K562 (cell line): ENCODE results near the gene ACRBP. TPM values are rescaled to one million over a fixed set of nuclear protein-coding genes. Genes with fewer than 3 reads are reported as not detected.

Source experiments
- CBX1 ChIP-seq: sonication (generic); IDR thresholded peaks from 2 replicates; pipeline ENCODE4 v1.6.1; 2016; ENCODE audit warnings: antibody characterized with exemption, low read depth, mild to moderate bottlenecking
- EP300 ChIP-seq: IDR thresholded peaks from 2 replicates; pipeline ENCODE4 v1.6.1; 2012; ENCODE audit warnings: low read length, improper control_type of control experiment
- EP400 ChIP-seq: fragments of 450-650 bp; IDR thresholded peaks from 2 replicates; pipeline ENCODE4 v1.6.1; 2017; ENCODE audit warnings: antibody characterized with exemption, mild to moderate bottlenecking, moderate library complexity
- ETS1 ChIP-seq: conservative IDR thresholded peaks from 2 replicates; pipeline ENCODE4 v1.6.1; 2011; ENCODE audit warnings: low read depth, mild to moderate bottlenecking, low read length; ENCODE audit not compliant: control insufficient read depth
- ETV1 ChIP-seq: fragments of 450-650 bp; conservative IDR thresholded peaks from 2 replicates; pipeline ENCODE4 v1.6.1; 2016; ENCODE audit warnings: missing genetic modification characterization, control low read depth, low read depth, missing compliant biosample characterization
- FUS ChIP-seq: fragments of 200-400 bp; formaldehyde crosslinking; optimal IDR thresholded peaks from 2 replicates; pipeline ENCODE3; 2017; ENCODE audit warnings: low read depth, low read length
- HMGXB4 ChIP-seq: sonication (generic); formaldehyde crosslinking; IDR thresholded peaks from 2 replicates; pipeline ENCODE4 v1.8.1; 2023; ENCODE audit warnings: mild to moderate bottlenecking, missing genetic modification reagents
- JUND ChIP-seq, 2 experiments: IDR thresholded peaks; 2 replicates in 1 of 2; 3 replicates in 1 of 2; pipeline ENCODE4 v1.6.1; 2011; ENCODE audit warnings: borderline replicate concordance in 2 of 2, low read depth in 2 of 2, low read length in 2 of 2, improper control_type of control experiment in 1 of 2, missing biosample characterization in 1 of 2, missing genetic modification characterization in 1 of 2, missing genetic modification reagents in 1 of 2
- MCM7 ChIP-seq, 2 experiments: fragments of 450-650 bp; IDR thresholded peaks; 2 replicates each; pipeline ENCODE4 v1.6.1; 2016 to 2018
- MXI1 ChIP-seq: IDR thresholded peaks from 2 replicates; pipeline ENCODE4 v1.6.1; 2011; ENCODE audit warnings: low read depth, mild to moderate bottlenecking, improper control_type of control experiment, low read length
- NUFIP1 ChIP-seq: fragments of 450-650 bp; IDR thresholded peaks from 2 replicates; pipeline ENCODE4 v1.6.1; 2018; ENCODE audit not compliant: partially characterized antibody
- POLR2AphosphoS2 ChIP-seq: IDR thresholded peaks from 2 replicates; pipeline ENCODE4 v1.6.1; 2012; ENCODE audit warnings: low read length, improper control_type of control experiment
- POU5F1 ChIP-seq: fragments of 150-350 bp; IDR thresholded peaks from 2 replicates; pipeline ENCODE4 v1.6.1; 2014; ENCODE audit warnings: borderline replicate concordance, low read length, low read depth, mild to moderate bottlenecking; ENCODE audit not compliant: partially characterized antibody
- RBM25 ChIP-seq: fragments of 200-400 bp; formaldehyde crosslinking; IDR thresholded peaks from 2 replicates; pipeline ENCODE4 v1.6.1; 2018; ENCODE audit warnings: low read length, low read depth, moderate library complexity; ENCODE audit not compliant: severe bottlenecking
- SMAD1 ChIP-seq: fragments of 150-350 bp; IDR thresholded peaks from 2 replicates; pipeline ENCODE4 v1.6.1; 2014; ENCODE audit warnings: low read length, low read depth; ENCODE audit not compliant: partially characterized antibody
- SRF ChIP-seq, 2 experiments: fragments of 250-450, 450-650 bp in 1 of 2; sonication (Bioruptor Pico) in 1 of 2; sonication (generic) in 1 of 2; formaldehyde crosslinking; IDR thresholded peaks; 2 replicates each; pipeline versions ENCODE4 v1.5.0 to v1.5.1; 2020 to 2022; ENCODE audit warnings: mild to moderate bottlenecking in 1 of 2, missing genetic modification reagents in 1 of 2
- TAF7 ChIP-seq: fragments of 450-650 bp; IDR thresholded peaks from 2 replicates; pipeline ENCODE4 v1.6.1; 2016; ENCODE audit warnings: missing genetic modification characterization, missing compliant biosample characterization
- TCFL5 ChIP-seq: fragments of 250-450 bp; sonication (Bioruptor Pico); conservative IDR thresholded peaks from 2 replicates; pipeline ENCODE4 v1.6.1; 2021; ENCODE audit warnings: mild to moderate bottlenecking, moderate library complexity, matching md5 sums
- ZNF311 ChIP-seq: fragments of 250-450 bp; sonication (Bioruptor Pico); IDR thresholded peaks from 2 replicates; pipeline ENCODE4 v1.4.0; 2020; ENCODE audit warnings: mild to moderate bottlenecking, moderate library complexity
- polyA plus RNA-seq, 8 experiments: library from polyadenylated mRNA; depleted of rRNA in 4 of 8; stranded (reverse) in 5 of 8; unstranded in 3 of 8; fragments of >200 nt; fragmentation: Nextera tagmentation in 2 of 8; fragmentation: Illumina TruSeq in 1 of 8; extraction: Ambion mirVana in 2 of 8; extraction: Trizol in 1 of 8; gene quantifications; 2 replicates each; pipeline versions ENCODE4 v1.2.1 to v1.2.3, GENCODE V29; 2011 to 2014; ENCODE audit warnings: inconsistent platforms in 1 of 8, missing spikeins in 1 of 8
- total RNA-seq, 7 experiments: library from RNA; depleted of rRNA in 6 of 7; stranded (reverse); fragments of >200 nt in 6 of 7; fragmentation: Illumina TruSeq in 2 of 7; extraction: Trizol in 2 of 7; gene quantifications; 2 replicates each; pipeline versions ENCODE4 v1.2.1 to v1.2.3, GENCODE V29; 2011 to 2021; ENCODE audit warnings: low replicate concordance in 1 of 7
- TF ChIP-seq, protein P1 (sequence below), 2 experiments: fragments of 450-650 bp; IDR thresholded peaks; 2 replicates each; pipeline ENCODE4 v1.6.1; 2018; ENCODE audit warnings: mild to moderate bottlenecking in 2 of 2, low read depth in 1 of 2; ENCODE audit not compliant: partially characterized antibody in 2 of 2

Gene ACRBP
- total and polyA plus RNA-seq, 9 of the 15 experiments (the other 6 are each of a cell fraction or from before 2014, with no cell fraction given) = 3.1 to 31.8 (median 8.4) TPM

DNA sequence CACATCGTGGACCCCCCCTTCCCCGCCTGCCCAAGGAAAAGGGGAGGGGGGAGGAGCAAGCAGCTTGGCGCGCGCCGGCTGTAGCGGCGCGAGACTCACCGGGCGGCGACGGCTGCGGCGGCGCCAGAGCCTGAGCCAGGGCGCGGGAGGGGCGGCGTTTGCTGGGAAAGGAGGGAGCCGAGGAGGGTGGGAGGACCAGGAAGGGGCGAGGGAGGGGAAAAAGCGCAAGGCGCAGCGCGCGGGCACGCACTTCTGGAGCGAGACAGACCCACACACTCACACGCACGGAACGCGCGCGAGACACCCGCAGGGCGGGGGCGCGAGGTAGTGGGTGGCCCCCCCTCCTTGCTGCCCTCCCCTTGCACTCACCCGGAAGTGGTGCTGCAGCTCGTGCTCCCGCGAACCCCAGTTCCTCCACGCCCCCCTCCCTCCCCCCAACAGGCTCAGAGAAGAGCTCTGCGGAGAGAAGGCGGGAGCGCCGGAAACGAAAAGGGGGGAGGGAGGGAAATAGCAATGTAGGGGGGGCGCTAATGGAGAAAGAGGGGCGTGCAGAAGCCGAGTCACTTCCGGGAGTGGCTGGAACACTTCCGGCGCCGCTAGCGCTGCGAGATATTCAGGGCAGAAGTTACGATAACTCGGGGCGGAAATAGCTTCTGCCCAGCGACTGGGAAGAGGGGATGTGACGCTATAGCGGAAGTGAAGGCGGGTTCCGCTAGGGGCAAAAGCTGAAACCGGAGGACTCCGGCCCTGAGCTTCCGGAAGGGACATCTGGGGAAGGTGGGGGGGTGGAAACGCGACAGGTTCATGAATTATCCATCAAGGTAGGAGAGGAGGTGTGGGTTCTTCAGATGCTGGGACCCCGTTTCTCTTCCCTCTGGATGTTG is 42.0 kb upstream of the ACRBP start, which contains the start of gene ZNF384 (continued):
- TF ChIP-seq MCM7 (IDR thresholded peaks at IDR 0.05) (no peak), CBX1 (peak; percentile 82), JUND (IDR thresholded peaks at IDR 0.05; ENCODE audit: borderline replicate concordance, low read depth, low read length) (peak; percentile 74; the same call in 1 of the 2 replicates), JUND (tag; IDR thresholded peaks at IDR 0.05; ENCODE audit: borderline replicate concordance, low read depth, low read length) (peak; percentile 30; the same call in 1 of the 3 replicates), ETS1 (peak; percentile 85; the same call in 1 of the 2 replicates), SMAD1 (peak; percentile 8), ZNF311 (CRISPR knock-in tag) (no peak), EP400 (peak; percentile 93), EP300 (0 out of 2 replicates have a peak, but pooled peaks have one; percentile 12), SRF (CRISPR knock-in tag; IDR thresholded peaks at IDR 0.05) (peak in 1 of 2 experiments; percentile 66; a peak in 1 of 4 replicates), MXI1 (0 out of 2 replicates have a peak, but pooled peaks have one; percentile 17), TAF7 (tag) (no peak), RBM25 (peak; percentile 26), HMGXB4 (CRISPR knock-in tag) (no peak), NUFIP1 (no peak), FUS (no peak), POLR2AphosphoS2 (no peak), ETV1 (tag) (peak; percentile 95), TCFL5 (CRISPR knock-in tag) (no peak), POU5F1 (peak; percentile 77)
- TF ChIP-seq, protein P1, sequence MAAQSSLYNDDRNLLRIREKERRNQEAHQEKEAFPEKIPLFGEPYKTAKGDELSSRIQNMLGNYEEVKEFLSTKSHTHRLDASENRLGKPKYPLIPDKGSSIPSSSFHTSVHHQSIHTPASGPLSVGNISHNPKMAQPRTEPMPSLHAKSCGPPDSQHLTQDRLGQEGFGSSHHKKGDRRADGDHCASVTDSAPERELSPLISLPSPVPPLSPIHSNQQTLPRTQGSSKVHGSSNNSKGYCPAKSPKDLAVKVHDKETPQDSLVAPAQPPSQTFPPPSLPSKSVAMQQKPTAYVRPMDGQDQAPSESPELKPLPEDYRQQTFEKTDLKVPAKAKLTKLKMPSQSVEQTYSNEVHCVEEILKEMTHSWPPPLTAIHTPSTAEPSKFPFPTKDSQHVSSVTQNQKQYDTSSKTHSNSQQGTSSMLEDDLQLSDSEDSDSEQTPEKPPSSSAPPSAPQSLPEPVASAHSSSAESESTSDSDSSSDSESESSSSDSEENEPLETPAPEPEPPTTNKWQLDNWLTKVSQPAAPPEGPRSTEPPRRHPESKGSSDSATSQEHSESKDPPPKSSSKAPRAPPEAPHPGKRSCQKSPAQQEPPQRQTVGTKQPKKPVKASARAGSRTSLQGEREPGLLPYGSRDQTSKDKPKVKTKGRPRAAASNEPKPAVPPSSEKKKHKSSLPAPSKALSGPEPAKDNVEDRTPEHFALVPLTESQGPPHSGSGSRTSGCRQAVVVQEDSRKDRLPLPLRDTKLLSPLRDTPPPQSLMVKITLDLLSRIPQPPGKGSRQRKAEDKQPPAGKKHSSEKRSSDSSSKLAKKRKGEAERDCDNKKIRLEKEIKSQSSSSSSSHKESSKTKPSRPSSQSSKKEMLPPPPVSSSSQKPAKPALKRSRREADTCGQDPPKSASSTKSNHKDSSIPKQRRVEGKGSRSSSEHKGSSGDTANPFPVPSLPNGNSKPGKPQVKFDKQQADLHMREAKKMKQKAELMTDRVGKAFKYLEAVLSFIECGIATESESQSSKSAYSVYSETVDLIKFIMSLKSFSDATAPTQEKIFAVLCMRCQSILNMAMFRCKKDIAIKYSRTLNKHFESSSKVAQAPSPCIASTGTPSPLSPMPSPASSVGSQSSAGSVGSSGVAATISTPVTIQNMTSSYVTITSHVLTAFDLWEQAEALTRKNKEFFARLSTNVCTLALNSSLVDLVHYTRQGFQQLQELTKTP (IDR thresholded peaks at IDR 0.05; ENCODE audit: low read depth in 1 of 2, partially characterized antibody in 2 of 2) = peak in 1 of 2 experiments; percentile 21
